NB4 (cell line): Measurements from ENCODE around the gene PPCS.

Source experiments
- DNase-seq: peaks from one replicate; pipeline ENCODE4 v3.0.0; 2010; ENCODE audit warnings: low read depth
- H3K4me3 ChIP-seq: one replicate; pipeline ENCODE4 v1.5.1; 2011; ENCODE audit warnings: mild to moderate bottlenecking, low read depth, low read length, moderate library complexity
- MYC ChIP-seq: IDR thresholded peaks from 2 replicates; pipeline ENCODE4 v1.6.1; 2011; ENCODE audit warnings: low read depth, low read length
- POLR2A ChIP-seq: IDR thresholded peaks from 2 replicates; pipeline ENCODE4 v1.6.1; 2011; ENCODE audit warnings: mild to moderate bottlenecking; ENCODE audit not compliant: insufficient read length; ENCODE audit errors: extremely low read depth
- TF ChIP-seq, protein P1 (sequence below): IDR thresholded peaks from 2 replicates; pipeline ENCODE4 v1.6.1; 2011; ENCODE audit warnings: low read depth, low read length
- TF ChIP-seq, protein P2 (sequence below): IDR thresholded peaks from one replicate; pipeline ENCODE4 v1.5.1; 2012; ENCODE audit warnings: low read depth, low read length

The PPCS gene

GRCh38 chr1:42439940-42440339 is 16.4 kb upstream of the PPCS start:
- no peak overlapping the region for H3K4me3 ChIP-seq
- TF ChIP-seq POLR2A (no peak), MYC (no peak)
- TF ChIP-seq, protein P1, sequence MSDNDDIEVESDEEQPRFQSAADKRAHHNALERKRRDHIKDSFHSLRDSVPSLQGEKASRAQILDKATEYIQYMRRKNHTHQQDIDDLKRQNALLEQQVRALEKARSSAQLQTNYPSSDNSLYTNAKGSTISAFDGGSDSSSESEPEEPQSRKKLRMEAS, result no peak
- TF ChIP-seq, protein P2, sequence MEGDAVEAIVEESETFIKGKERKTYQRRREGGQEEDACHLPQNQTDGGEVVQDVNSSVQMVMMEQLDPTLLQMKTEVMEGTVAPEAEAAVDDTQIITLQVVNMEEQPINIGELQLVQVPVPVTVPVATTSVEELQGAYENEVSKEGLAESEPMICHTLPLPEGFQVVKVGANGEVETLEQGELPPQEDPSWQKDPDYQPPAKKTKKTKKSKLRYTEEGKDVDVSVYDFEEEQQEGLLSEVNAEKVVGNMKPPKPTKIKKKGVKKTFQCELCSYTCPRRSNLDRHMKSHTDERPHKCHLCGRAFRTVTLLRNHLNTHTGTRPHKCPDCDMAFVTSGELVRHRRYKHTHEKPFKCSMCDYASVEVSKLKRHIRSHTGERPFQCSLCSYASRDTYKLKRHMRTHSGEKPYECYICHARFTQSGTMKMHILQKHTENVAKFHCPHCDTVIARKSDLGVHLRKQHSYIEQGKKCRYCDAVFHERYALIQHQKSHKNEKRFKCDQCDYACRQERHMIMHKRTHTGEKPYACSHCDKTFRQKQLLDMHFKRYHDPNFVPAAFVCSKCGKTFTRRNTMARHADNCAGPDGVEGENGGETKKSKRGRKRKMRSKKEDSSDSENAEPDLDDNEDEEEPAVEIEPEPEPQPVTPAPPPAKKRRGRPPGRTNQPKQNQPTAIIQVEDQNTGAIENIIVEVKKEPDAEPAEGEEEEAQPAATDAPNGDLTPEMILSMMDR, result no peak
- no peak for DNase-seq

DNA sequence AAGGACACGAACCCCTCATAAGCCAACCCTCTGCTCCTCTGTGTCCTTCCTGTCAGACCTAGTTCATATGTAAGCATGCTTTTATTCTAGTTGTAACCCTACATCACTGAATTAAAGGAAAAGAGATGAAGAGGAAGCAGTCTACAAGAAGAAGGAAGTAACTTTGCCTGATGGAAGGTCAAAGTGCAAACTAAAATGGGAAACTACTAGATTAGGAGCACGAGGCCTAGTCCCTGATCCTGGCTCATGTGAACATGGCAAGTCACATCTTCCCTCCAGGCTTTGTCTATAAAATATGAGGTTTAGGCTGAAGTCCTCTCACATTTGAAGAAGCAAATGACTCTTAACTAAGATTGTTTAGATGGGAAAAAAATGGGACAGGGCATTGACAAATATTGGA is 13.7 kb upstream of the PPCS start:
- peak; percentile 23 for DNase-seq
- TF ChIP-seq POLR2A, result no peak
- TF ChIP-seq MYC, result no peak
- no peak overlapping the region for H3K4me3 ChIP-seq

DNA sequence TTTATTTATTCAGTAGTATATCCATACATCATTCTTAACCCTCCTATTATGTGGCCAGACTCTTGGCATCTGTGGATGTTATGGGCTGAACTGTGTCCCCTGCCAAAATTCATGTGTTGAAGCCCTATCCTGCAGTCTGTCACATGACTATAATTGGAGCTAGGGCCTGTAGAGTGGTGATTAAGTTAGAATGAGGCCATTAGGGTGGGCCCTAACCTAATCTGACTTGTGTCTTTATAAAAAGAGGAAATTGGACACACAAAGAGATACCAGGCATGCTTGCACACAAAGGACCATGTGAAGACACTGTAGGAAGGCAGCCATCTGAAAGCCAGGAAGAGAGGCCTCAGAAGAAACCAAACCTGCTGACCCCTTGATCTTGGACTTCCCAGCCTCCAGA is 7.1 kb upstream of the PPCS start:
- TF ChIP-seq MYC (no peak), POLR2A (no peak)
- TF ChIP-seq, protein P1, result no peak
- TF ChIP-seq, protein P2, result no peak
- DNase-seq, result peak; percentile 17
- no peak overlapping the region for H3K4me3 ChIP-seq

DNA sequence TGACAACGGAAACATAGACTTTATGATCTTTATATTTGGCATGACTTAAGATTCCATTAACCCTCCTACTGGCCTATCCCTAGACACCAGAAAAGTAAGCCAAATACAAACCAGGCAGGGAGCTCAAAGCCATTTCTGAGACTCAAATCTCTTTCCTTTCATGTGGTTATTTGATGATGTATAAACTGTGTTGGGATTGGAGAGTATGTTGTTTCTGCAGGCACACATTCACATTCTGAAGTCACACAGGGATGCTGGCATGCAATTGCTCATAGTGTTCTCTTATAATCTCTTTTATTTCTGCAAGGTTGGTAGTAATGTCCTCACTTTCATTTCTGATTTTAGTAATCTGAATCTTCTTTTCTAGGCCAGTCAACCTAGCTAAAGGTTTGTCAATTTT is 6.3 kb upstream of the PPCS start:
- no peak for DNase-seq
- no peak overlapping the region for H3K4me3 ChIP-seq
- TF ChIP-seq, protein P1, result no peak
- TF ChIP-seq MYC, result no peak
- TF ChIP-seq POLR2A, result no peak
- TF ChIP-seq, protein P2, result no peak

GRCh38 chr1:42453386-42453785 is 3.0 kb upstream of the PPCS start:
- DNase-seq, result no peak
- no peak for TF ChIP-seq MYC
- TF ChIP-seq POLR2A, result no peak
- TF ChIP-seq, protein P2, result no peak
- TF ChIP-seq, protein P1, result no peak

GRCh38 chr1:42454403-42454802 is 1.9 kb upstream of the PPCS start:
- TF ChIP-seq MYC (no peak), POLR2A (no peak)
- TF ChIP-seq, protein P2, result no peak
- TF ChIP-seq, protein P1, result no peak
- H3K4me3 ChIP-seq, result no peak overlapping the region
- no peak for DNase-seq

More at GRCh38 chr1:42453386-42453785, 3.0 kb upstream of the PPCS start:
- no peak overlapping the region for H3K4me3 ChIP-seq
